Stomach (tissue), 4 donors: Measurements from ENCODE around the gene LRRC49.

Experiments used
- EP300 ChIP-seq: sonication (generic); formaldehyde crosslinking; IDR thresholded peaks from one replicate; pipeline ENCODE4 v1.6.1; 2017; ENCODE audit warnings: antibody characterized with exemption
- POLR2A ChIP-seq, 4 donors: fragments of 450-650 bp; IDR thresholded peaks; one replicate each; pipeline ENCODE4 v1.6.1; 2016; ENCODE audit warnings: antibody characterized with exemption in 4 of 4, control low read depth in 2 of 4, mild to moderate bottlenecking in 1 of 4, moderate library complexity in 1 of 4
- POLR2AphosphoS5 ChIP-seq, 3 donors: sonication (generic); formaldehyde crosslinking; IDR thresholded peaks; one replicate each; pipeline ENCODE4 v1.6.1; 2016; ENCODE audit warnings: antibody characterized with exemption in 3 of 3
- TF ChIP-seq, protein P1 (sequence below), 7 experiments: fragments of 450-650 bp in 4 of 7; fragments of 200-600 bp in 3 of 7; sonication (generic) in 3 of 7; IDR thresholded peaks; one replicate each; pipeline ENCODE4 v1.5.1; 2016 to 2019; ENCODE audit warnings: antibody characterized with exemption in 7 of 7, control low read depth in 2 of 7, mild to moderate bottlenecking in 1 of 7

- TF ChIP-seq, protein P1, sequence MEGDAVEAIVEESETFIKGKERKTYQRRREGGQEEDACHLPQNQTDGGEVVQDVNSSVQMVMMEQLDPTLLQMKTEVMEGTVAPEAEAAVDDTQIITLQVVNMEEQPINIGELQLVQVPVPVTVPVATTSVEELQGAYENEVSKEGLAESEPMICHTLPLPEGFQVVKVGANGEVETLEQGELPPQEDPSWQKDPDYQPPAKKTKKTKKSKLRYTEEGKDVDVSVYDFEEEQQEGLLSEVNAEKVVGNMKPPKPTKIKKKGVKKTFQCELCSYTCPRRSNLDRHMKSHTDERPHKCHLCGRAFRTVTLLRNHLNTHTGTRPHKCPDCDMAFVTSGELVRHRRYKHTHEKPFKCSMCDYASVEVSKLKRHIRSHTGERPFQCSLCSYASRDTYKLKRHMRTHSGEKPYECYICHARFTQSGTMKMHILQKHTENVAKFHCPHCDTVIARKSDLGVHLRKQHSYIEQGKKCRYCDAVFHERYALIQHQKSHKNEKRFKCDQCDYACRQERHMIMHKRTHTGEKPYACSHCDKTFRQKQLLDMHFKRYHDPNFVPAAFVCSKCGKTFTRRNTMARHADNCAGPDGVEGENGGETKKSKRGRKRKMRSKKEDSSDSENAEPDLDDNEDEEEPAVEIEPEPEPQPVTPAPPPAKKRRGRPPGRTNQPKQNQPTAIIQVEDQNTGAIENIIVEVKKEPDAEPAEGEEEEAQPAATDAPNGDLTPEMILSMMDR (IDR thresholded peaks at IDR 0.05): no peak
- no peak for TF ChIP-seq EP300
- TF ChIP-seq POLR2AphosphoS5 (IDR thresholded peaks at IDR 0.05): no peak
- TF ChIP-seq POLR2A (IDR thresholded peaks at IDR 0.05): no peak
Measured at GRCh38 chr15:70950953-70951352, 58.3 kb downstream of the LRRC49 start.
